Hepatocyte (in vitro differentiated cells): Measurements from ENCODE around the gene SNX24. TPM values are rescaled to one million over a fixed set of nuclear protein-coding genes. Genes with fewer than 3 reads are reported as not detected.
"Not testable (repeated sequence)": the region's sequence is repeated elsewhere in the genome, so short reads cannot be mapped to it uniquely, and the experiment has no call there.

Experiments
- DNase-seq: peaks from one replicate; pipeline ENCODE4 v3.0.0-alpha.2; 2016; ENCODE audit warnings: low spot score
- H2AFZ ChIP-seq: fragments of 200-600 bp; sonication (generic); 2 replicates; pipeline ENCODE4 v1.6.0; 2016; ENCODE audit warnings: antibody characterized with exemption, mild to moderate bottlenecking
- H3K27ac ChIP-seq: fragments of 200-600 bp; sonication (generic); 2 replicates; pipeline ENCODE4 v1.5.1; 2016; ENCODE audit warnings: mild to moderate bottlenecking
- H3K27me3 ChIP-seq: fragments of 200-600 bp; sonication (generic); 2 replicates; pipeline ENCODE4 v1.6.1; 2016
- H3K36me3 ChIP-seq: fragments of 200-600 bp; sonication (generic); replicated peaks from 2 replicates; pipeline ENCODE4 v1.5.1; 2016; ENCODE audit warnings: low read depth; ENCODE audit not compliant: insufficient read depth
- H3K4me1 ChIP-seq: fragments of 200-600 bp; sonication (generic); 2 replicates; pipeline ENCODE4 v1.5.1; 2016; ENCODE audit warnings: mild to moderate bottlenecking, moderate library complexity; ENCODE audit not compliant: insufficient read depth
- H3K4me2 ChIP-seq: fragments of 200-600 bp; sonication (generic); 2 replicates; pipeline ENCODE4 v1.6.0; 2016
- H3K4me3 ChIP-seq: fragments of 200-600 bp; sonication (generic); 2 replicates; pipeline ENCODE4 v1.5.1; 2016; ENCODE audit warnings: mild to moderate bottlenecking
- H3K79me2 ChIP-seq: fragments of 200-600 bp; sonication (generic); 2 replicates; pipeline ENCODE4 v1.6.0; 2017; ENCODE audit warnings: mild to moderate bottlenecking
- H3K9me2 ChIP-seq: fragments of 200-600 bp; sonication (generic); replicated peaks from 2 replicates; pipeline ENCODE4 v1.6.0; 2017; ENCODE audit warnings: mild to moderate bottlenecking; ENCODE audit not compliant: insufficient read depth
- H3K9me3 ChIP-seq: fragments of 200-600 bp; sonication (generic); 2 replicates; pipeline ENCODE4 v1.5.1; 2016; ENCODE audit warnings: low read depth, mild to moderate bottlenecking
- H4K20me1 ChIP-seq: fragments of 200-600 bp; sonication (generic); 2 replicates; pipeline ENCODE4 v1.6.0; 2016; ENCODE audit warnings: mild to moderate bottlenecking; ENCODE audit not compliant: insufficient read depth, poor library complexity, severe bottlenecking
- EZH2 ChIP-seq: fragments of 200-600 bp; sonication (generic); IDR thresholded peaks from 2 replicates; pipeline ENCODE4 v1.6.1; 2016; ENCODE audit warnings: antibody characterized with exemption, mild to moderate bottlenecking, borderline replicate concordance
- EZH2phosphoT487 ChIP-seq: fragments of 200-600 bp; sonication (generic); IDR thresholded peaks from one replicate; pipeline ENCODE4 v1.6.1; 2018; ENCODE audit warnings: antibody characterized with exemption, mild to moderate bottlenecking, low read depth, moderate library complexity; ENCODE audit not compliant: unreplicated experiment, severe bottlenecking
- WGBS: methylation state at CpG from one replicate; pipeline ENCODE4 v1.1.6; 2016; ENCODE audit warnings: low lambda C conversion rate; ENCODE audit errors: missing lambda C conversion rate; 5-methylcytosine and 5-hydroxymethylcytosine counted together
- polyA plus RNA-seq: library from polyadenylated mRNA; unstranded; fragments of >200 nt; fragmentation: Nextera tagmentation; extraction: Ambion mirVana; gene quantifications from 2 replicates; pipeline ENCODE4 v1.2.1, GENCODE V29; 2016
- total RNA-seq: library from RNA; depleted of rRNA; stranded (reverse); fragments of >200 nt; gene quantifications from 2 replicates; pipeline ENCODE4 v1.2.3, GENCODE V29; 2014
- TF ChIP-seq, protein P1 (sequence below): fragments of 200-600 bp; sonication (generic); IDR thresholded peaks from 2 replicates; pipeline ENCODE4 v1.5.1; 2016; ENCODE audit warnings: antibody characterized with exemption, mild to moderate bottlenecking; ENCODE audit not compliant: poor library complexity

SNX24 gene
- total and polyA plus RNA-seq, 2 experiments from 2014 or later: 28.8 to 38.2 TPM

DNA sequence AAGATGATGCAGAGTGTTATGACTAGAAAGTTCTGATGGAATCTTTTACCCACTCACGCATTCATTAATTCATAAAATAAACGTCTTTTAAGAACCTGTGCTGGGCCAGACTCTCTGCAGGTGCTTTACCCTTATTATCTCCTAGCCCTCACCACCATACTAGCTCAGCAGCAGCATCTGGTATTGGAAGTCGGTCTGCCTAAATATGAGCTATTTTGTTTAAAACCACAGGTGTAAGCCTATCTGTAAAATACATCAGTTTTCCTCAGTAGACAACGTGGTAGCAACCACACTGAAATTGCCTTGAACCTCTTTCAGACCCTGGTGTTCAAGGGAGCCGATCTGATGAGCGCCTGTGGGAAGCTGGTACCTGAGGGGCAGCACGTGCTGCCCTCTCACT lies 121.7 kb downstream of the SNX24 start:
- Histone ChIP-seq H3K79me2 (no peaks in the 10 kb centered on the region), H3K36me3 (no peaks in the 10 kb centered on the region), H3K4me2 (no peak overlapping the region), H3K27me3 (no peaks in the 10 kb centered on the region), H3K4me3 (no peak overlapping the region), H3K9me2 (no peaks in the 10 kb centered on the region), H3K27ac (no peak overlapping the region), H3K9me3 (no peaks in the 10 kb centered on the region), H2AFZ (no peak overlapping the region), H3K4me1 (no peaks in the 10 kb centered on the region), H4K20me1 (no peaks in the 10 kb centered on the region)
- WGBS: 97% methylated on average over 7 of the region's 7 CpGs
- TF ChIP-seq, protein P1, sequence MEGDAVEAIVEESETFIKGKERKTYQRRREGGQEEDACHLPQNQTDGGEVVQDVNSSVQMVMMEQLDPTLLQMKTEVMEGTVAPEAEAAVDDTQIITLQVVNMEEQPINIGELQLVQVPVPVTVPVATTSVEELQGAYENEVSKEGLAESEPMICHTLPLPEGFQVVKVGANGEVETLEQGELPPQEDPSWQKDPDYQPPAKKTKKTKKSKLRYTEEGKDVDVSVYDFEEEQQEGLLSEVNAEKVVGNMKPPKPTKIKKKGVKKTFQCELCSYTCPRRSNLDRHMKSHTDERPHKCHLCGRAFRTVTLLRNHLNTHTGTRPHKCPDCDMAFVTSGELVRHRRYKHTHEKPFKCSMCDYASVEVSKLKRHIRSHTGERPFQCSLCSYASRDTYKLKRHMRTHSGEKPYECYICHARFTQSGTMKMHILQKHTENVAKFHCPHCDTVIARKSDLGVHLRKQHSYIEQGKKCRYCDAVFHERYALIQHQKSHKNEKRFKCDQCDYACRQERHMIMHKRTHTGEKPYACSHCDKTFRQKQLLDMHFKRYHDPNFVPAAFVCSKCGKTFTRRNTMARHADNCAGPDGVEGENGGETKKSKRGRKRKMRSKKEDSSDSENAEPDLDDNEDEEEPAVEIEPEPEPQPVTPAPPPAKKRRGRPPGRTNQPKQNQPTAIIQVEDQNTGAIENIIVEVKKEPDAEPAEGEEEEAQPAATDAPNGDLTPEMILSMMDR: no peak
- TF ChIP-seq EZH2 (no peak), EZH2phosphoT487 (no peak)
- DNase-seq: no peak

DNA sequence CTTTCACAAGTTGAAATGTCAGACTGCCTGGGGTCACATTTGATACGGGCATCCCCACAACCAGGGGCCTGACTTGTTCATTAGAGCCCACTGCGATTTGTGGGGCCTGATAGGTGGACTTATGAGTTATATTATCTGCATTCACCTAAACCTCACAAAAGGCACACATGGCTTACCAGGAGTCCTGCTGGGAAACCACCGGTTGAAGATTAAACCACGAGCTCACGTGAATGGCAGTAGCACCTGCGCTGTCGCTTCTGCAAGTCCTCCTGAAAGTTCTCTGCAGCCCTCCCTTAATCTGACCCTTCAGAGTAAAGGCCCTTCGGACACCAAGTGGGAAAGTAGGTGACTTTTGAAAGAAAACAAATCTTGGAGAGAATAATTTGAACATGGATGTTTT lies 122.2 kb downstream of the SNX24 start:
- H3K27ac ChIP-seq: no peak overlapping the region
- TF ChIP-seq, protein P1: no peak
- TF ChIP-seq EZH2: no peak
- TF ChIP-seq EZH2phosphoT487: no peak
- no peaks in the 10 kb centered on the region for H3K27me3 ChIP-seq
- no peaks in the 10 kb centered on the region for H3K4me1 ChIP-seq
- H4K20me1 ChIP-seq: no peaks in the 10 kb centered on the region
- H3K4me3 ChIP-seq: no peak overlapping the region
- no peaks in the 10 kb centered on the region for H3K9me2 ChIP-seq
- no peak overlapping the region for H2AFZ ChIP-seq
- no peaks in the 10 kb centered on the region for H3K79me2 ChIP-seq
- H3K36me3 ChIP-seq: no peaks in the 10 kb centered on the region
- no peak overlapping the region for H3K4me2 ChIP-seq
- no peak for DNase-seq
- no peaks in the 10 kb centered on the region for H3K9me3 ChIP-seq
- WGBS: 84% methylated on average over 8 of the region's 8 CpGs

DNA sequence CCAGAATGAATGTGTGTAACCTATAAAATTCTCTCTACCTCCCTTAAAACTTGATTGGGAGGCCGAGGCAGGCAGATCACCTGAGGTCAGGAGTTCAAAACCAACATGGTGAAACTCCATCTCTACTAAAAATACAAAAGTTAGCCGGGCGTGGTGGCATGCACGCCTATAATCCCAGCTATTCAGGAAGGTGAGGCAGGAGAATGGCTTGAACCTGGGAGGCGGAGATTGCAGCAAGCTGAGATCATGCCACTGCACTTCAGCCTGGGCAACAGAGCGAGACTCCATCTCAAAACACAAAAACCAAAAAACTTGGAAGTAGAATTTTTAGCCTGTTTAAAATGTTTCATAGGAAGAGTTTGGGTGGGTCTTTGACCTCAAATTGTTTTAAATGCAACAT lies 122.6 kb downstream of the SNX24 start:
- H2AFZ ChIP-seq, DNase-seq, H3K9me3 ChIP-seq, H3K36me3 ChIP-seq, H3K27me3 ChIP-seq, H4K20me1 ChIP-seq, H3K79me2 ChIP-seq, H3K4me1 ChIP-seq, H3K4me3 ChIP-seq, H3K9me2 ChIP-seq, H3K4me2 ChIP-seq, H3K27ac ChIP-seq: not testable (repeated sequence)
- WGBS: 98% methylated on average over 6 of the region's 6 CpGs

DNA sequence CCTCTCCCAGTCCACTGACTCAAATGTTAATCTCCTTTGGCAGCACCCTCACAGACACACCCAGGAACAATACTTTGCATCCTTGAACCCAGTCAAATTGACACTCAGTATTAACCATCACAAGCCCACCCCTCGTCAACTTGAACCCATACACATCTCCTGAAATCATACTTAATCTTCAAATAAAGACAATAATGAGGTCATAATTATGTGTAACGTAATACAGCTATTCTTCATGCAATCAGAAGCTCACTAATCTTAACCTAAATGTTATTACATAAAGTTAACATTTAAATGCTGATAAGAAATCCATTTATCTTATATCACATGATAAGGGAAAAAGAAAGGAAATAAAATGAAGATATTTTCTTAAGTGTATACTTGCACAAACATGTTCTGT lies 125.9 kb downstream of the SNX24 start:
- H3K4me1 ChIP-seq: no peaks in the 10 kb centered on the region
- no peak for DNase-seq
- no peaks in the 10 kb centered on the region for H3K36me3 ChIP-seq
- no peaks in the 10 kb centered on the region for H3K79me2 ChIP-seq
- H3K27ac ChIP-seq: no peak overlapping the region
- H3K9me3 ChIP-seq: no peaks in the 10 kb centered on the region
- no peaks in the 10 kb centered on the region for H3K27me3 ChIP-seq
- no peaks in the 10 kb centered on the region for H3K9me2 ChIP-seq
- TF ChIP-seq, protein P1: no peak
- TF ChIP-seq EZH2phosphoT487: no peak
- TF ChIP-seq EZH2: no peak
- H3K4me2 ChIP-seq: no peak overlapping the region
- H3K4me3 ChIP-seq: no peak overlapping the region
- no peak overlapping the region for H2AFZ ChIP-seq
- 79% methylated on average over 2 of the region's 2 CpGs for WGBS
- H4K20me1 ChIP-seq: no peaks in the 10 kb centered on the region
